GM10248 (cell line): ENCODE measurements around the gene KIF20A.
A peak's percentile ranks its signal among the peaks of the same experiment; 100 is the strongest.

Experiments
- CTCF ChIA-PET: fragments of 300-600 bp; sonication (Branson Sonifier 250); formaldehyde crosslinking; extraction: SDS; loops from one replicate; lab custom pipeline; 2021; ENCODE audit warnings: antibody characterized with exemption; lab: Yijun Ruan, JAX
- POLR2A ChIA-PET: fragments of 350-650 bp; sonication (Branson Sonifier 250); formaldehyde crosslinking; extraction: SDS; loops from one replicate; lab custom pipeline; 2020; ENCODE audit warnings: antibody characterized with exemption; lab: Yijun Ruan, JAX
- DNase-seq: peaks from one replicate; pipeline ENCODE4 v3.0.0; 2012; ENCODE audit errors: extremely low spot score
- TF ChIP-seq, protein P1 (sequence below): IDR thresholded peaks from 2 replicates; pipeline ENCODE4 v1.5.1; 2012; ENCODE audit warnings: mild to moderate bottlenecking, low read depth; ENCODE audit errors: extremely low read depth, missing control alignments, control extremely low read depth

KIF20A gene

DNA sequence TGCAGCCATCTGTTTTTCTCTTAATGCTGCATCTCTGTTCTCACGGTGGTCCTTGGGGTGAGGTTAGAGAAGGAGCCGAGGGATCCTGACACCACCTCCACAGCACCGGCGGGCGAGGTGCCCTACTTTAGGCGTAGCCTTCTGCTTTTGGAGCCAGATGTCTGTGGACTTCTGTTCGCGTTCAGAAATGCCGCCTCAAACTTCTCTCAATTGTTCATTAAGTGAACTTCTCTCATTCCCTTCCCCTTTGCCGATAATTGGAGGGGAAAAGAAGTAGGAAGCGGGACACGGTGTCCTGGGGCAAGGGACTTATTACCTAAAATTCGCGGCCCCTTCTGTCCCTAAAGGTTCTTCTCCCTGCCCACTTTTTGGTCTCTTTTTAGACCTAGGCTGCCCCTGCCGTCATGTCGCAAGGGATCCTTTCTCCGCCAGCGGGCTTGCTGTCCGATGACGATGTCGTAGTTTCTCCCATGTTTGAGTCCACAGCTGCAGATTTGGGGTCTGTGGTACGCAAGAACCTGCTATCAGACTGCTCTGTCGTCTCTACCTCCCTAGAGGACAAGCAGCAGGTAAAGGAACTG is 455 bp downstream of the KIF20A start:
- ChIA-PET CTCF (interaction anchor here (0.6 to 4.8 kb wide), 14 partner anchors 8 to 232 kb away, joined by 3 to 32 read pairs (median 3); partner anchors contain the start of genes CDC23 and KDM3B), POLR2A (no interaction called here)
- DNase-seq = no peak
- TF ChIP-seq, protein P1, sequence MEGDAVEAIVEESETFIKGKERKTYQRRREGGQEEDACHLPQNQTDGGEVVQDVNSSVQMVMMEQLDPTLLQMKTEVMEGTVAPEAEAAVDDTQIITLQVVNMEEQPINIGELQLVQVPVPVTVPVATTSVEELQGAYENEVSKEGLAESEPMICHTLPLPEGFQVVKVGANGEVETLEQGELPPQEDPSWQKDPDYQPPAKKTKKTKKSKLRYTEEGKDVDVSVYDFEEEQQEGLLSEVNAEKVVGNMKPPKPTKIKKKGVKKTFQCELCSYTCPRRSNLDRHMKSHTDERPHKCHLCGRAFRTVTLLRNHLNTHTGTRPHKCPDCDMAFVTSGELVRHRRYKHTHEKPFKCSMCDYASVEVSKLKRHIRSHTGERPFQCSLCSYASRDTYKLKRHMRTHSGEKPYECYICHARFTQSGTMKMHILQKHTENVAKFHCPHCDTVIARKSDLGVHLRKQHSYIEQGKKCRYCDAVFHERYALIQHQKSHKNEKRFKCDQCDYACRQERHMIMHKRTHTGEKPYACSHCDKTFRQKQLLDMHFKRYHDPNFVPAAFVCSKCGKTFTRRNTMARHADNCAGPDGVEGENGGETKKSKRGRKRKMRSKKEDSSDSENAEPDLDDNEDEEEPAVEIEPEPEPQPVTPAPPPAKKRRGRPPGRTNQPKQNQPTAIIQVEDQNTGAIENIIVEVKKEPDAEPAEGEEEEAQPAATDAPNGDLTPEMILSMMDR = no peak

- TF ChIP-seq, protein P1 = peak; percentile 53
- CTCF ChIA-PET = interaction anchor here (0.6 to 4.8 kb wide), 16 partner anchors 8 to 323 kb away, joined by 3 to 32 read pairs (median 4); partner anchors contain the start of gene KDM3B
- peak; percentile 53 for DNase-seq
- POLR2A ChIA-PET = no interaction called here
Measured at GRCh38 chr5:138180183-138180782, 1.4 kb downstream of the KIF20A start.

DNA sequence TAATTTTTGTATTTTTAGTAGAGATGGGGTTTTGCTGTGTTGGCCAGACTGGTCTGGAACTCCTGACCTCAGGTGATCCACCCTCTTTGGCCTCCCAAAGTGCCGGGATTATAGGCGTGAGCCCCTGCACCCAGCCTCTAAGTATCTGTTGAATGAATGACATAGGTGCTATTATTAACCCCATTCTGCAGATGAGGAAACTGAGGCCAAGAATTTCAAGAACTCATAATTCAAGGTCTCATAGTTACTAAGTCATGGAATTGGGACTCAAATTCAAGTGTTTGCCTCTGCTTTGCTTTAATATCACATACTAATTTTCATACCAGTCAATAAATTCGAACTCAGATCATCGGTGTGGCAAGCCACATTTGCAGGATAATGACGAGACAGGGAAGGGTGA is 1.9 kb downstream of the KIF20A start:
- POLR2A ChIA-PET = no interaction called here
- CTCF ChIA-PET = interaction anchor here (0.6 to 4.8 kb wide), 12 partner anchors 8 to 322 kb away, joined by 3 to 32 read pairs (median 4); partner anchors contain the start of gene KDM3B
- TF ChIP-seq, protein P1 = no peak
- DNase-seq = no peak

GRCh38 chr5:138182808-138183207 is 3.9 kb downstream of the KIF20A start:
- TF ChIP-seq, protein P1 = no peak
- no peak for DNase-seq
- POLR2A ChIA-PET = no interaction called here
- CTCF ChIA-PET = interaction anchor here (0.9 to 1.8 kb wide), 4 partner anchors 13 to 229 kb away, joined by 3 to 5 read pairs (median 4); no protein-coding TSS in a partner anchor

DNA sequence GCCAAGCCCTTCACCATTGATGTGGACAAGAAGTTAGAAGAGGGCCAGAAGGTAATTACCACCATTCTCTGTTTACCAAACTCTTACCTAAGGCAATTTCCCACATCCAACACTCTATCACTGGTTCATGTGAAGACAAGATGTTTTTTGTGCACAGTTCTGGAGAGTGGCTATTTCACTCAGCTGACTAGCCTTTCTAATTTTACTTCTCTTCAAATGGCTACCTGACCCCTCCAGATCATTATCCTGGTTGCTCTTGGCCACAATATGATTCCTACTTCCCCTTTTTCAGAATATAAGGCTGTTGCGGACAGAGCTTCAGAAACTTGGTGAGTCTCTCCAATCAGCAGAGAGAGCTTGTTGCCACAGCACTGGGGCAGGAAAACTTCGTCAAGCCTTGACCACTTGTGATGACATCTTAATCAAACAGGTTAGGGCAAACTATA is 7.1 kb downstream of the KIF20A start:
- TF ChIP-seq, protein P1 = no peak
- DNase-seq = peak; percentile 33
- POLR2A ChIA-PET = interaction anchor here (1.5 kb wide), 1 partner anchor 27 kb away, joined by 4 read pairs; the partner anchor contains the start of gene CDC23
- CTCF ChIA-PET = interaction anchor here (1.0 to 4.0 kb wide), 9 partner anchors 9 to 318 kb away, joined by 3 to 21 read pairs (median 3); partner anchors contain the start of genes EGR1 and KDM3B

DNA sequence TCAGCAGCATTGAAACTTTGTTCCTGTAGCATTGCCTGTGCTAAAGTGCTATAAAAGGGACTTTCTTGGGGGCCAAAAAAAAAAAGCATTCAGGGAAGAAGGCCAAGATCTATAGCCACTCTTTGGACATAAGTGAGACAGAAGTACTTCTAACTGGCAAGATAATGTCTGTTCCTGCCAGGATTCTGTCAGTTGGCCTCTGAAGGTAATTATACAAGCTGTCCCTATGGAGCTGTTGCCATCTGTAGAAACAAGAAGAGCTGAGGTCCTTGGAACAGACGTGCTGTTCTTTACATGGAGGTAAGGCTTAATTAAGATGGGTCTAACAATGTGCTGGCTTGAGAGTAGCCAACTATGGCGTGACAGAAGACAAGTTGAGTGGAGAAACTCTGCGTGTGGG is 9.7 kb downstream of the KIF20A start:
- TF ChIP-seq, protein P1 = no peak
- POLR2A ChIA-PET = no interaction called here
- no peak for DNase-seq
- CTCF ChIA-PET = interaction anchor here (1.2 to 4.2 kb wide), 6 partner anchors 9 to 199 kb away, joined by 3 to 29 read pairs (median 12); partner anchors contain the start of genes BRD8, KDM3B and KIF20A
